SH-SY5Y (cell line): ENCODE measurements around the gene SLC4A4.

Experiments used
- GATA2 ChIP-seq: IDR thresholded peaks from 2 replicates; pipeline ENCODE4 v1.6.1; 2011; ENCODE audit warnings: mild to moderate bottlenecking, low read depth, low read length
- GATA3 ChIP-seq: IDR thresholded peaks from 2 replicates; pipeline ENCODE4 v1.6.1; 2011; ENCODE audit warnings: low read depth, mild to moderate bottlenecking, low read length, moderate library complexity

- TF ChIP-seq GATA2 (no peak), GATA3 (no peak)
Measured at GRCh38 chr4:71518283-71518989, 179.6 kb downstream of the SLC4A4 start.
